Right lobe of liver (tissue), 4 donors: ENCODE data around the gene PFKL.

ENCODE experiments used
- CTCF ChIP-seq, 4 donors: fragments of 200-600 bp in 3 of 4; fragments of 450-650 bp in 1 of 4; IDR thresholded peaks; one replicate each; pipeline versions ENCODE4 v1.5.1 to v1.8.0; 2016 to 2022; ENCODE audit warnings: antibody characterized with exemption in 4 of 4, mild to moderate bottlenecking in 2 of 4
- POLR2A ChIP-seq: fragments of 450-650 bp; IDR thresholded peaks from one replicate; pipeline ENCODE4 v1.6.1; 2017; ENCODE audit warnings: antibody characterized with exemption, mild to moderate bottlenecking
- donor health status: DM: no; HTN: no; CAD: no.
- donor health status: DM: no; HTN: no; CAD: no.
- donor health status: DM: no; HTN: yes; CAD: no.

- TF ChIP-seq CTCF (IDR thresholded peaks at IDR 0.05) (no peak), POLR2A (no peak)
These were observed 29.4 kb downstream of the PFKL start for GRCh38 chr21:44329086-44329889.
